ENCODE measurements around the gene UBE4A.
"Not testable (repeated sequence)": the region's sequence is repeated elsewhere in the genome, so short reads cannot be mapped to it uniquely, and the experiment has no call there.

The UBE4A gene

DNA sequence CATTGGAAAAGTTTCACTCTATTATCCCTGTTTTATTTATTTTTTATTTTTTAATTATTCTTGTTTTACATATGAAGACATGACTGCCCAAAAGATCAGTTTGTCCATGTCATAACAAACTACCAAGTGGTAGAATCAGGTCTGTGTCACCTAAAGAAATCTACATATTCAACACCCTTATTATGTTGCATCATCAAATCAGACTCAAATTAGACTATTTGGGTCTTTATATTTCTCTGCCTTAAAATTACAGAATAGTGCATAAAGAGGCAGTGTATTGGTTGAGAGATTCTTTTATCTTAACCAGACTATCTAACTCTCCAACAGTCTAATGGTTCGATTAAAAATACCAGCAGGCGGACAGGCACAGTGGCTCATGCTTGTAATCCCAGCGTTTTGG, 23.6 kb downstream of the UBE4A start:
- Histone ChIP-seq H3K27ac (no peak overlapping the region), H3K4me3 (no peak overlapping the region)

DNA sequence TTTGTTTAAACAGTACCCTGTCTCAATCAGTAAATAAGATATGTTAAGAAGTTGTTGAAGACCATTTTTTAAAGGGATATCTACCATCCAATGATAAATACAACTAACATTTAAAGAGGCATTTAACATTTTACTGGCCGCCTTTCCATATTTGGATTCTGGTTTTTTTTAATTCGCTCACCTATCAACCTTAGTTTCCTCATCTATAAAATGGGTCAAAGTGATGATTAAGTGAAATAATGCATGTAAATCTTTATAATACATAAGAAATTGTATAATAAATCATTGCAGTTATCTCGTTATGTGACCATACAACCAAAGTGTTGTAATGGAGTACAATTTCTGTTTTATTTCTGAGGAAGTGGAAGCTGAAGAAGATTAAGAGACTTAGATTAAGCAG, 24.3 kb downstream of the UBE4A start:
- no peak overlapping the region for H3K27ac ChIP-seq

DNA sequence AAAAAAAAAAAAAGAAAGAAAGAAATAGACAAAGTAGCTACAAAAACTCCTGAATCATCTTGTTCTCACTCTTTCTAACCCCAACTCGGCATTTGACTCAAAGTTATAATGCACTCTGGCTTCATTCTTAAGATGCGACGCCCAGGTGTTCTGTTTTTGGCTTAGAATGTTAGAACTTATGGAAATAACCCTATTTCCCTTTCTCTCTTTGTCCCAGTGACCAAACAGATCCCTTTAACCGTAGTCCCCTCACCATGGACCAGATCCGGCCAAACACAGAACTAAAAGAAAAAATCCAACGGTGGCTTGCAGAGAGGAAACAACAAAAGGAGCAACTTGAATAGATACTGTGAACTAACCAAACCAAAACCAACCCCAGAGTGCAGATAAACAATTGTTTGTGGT, 36.7 kb downstream of the UBE4A start:
- Histone ChIP-seq H3K4me3 (no peak overlapping the region), H3K27ac (peak overlapping the region in 3 of 21 experiments; percentile 7 to 70 (median 20))

More for the DNA sequence above, 24.3 kb downstream of the UBE4A start:
- no peak overlapping the region for H3K4me3 ChIP-seq

DNA sequence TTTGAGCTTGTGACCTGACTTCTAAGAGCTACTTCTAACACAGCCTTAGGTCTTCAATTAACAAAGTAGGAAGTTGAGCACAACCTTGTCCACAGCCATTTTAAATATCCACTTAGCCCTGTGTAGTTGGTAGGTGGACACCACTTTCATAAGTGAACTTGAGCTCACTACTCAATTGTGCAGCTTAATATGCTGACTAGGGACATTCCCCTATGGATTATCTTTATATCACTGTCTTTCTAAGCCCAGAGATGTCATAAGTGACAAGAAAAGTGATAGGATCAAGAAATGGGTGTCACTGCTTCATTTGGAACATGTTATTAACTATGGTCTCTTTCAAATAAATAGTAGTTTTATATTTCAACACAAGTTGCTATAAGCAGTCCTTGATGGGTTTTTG, 38.0 kb downstream of the UBE4A start:
- peak overlapping the region in 1 of 21 experiments; percentile 70 for H3K27ac ChIP-seq
- no peak overlapping the region for H3K4me3 ChIP-seq

DNA sequence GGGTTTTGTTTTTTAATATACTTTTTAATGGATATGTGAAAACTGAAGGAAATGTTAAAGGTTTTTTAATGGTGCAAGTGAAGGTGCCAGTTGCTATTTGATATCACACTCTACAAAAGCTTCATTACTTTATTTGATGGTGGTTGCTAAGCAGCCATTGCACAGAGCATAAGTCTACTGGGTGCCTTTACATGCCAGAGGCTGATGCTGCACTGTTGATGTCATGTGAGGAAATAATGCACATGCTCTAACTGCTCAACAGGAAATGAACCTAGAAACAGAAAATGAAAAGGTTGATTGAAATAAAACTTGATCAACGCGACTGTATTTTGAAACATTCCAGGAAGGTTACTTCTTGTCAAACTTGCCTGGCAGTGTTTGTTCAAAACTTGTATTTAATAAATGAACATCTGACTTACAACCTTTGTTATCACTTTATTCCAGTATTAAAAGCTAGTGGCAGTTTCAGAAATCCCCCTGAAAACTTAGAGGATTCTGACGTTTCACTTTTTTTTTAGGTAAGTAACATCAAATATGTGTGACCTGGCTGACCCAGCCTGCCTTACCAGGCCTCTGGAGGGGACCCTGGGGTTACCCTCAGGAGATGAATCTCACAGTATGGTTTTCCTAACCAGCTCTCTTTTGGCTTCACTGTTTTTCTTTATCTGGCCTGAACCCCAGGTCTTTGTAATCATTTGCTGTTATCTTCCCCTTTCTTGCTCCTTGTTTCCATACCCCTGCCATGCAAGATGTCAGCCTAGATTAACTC, 39.6 kb downstream of the UBE4A start:
- Histone ChIP-seq H3K4me3 (no peak overlapping the region), H3K27ac (peak overlapping the region in 13 of 21 experiments; percentile 16 to 95 (median 41))

DNA sequence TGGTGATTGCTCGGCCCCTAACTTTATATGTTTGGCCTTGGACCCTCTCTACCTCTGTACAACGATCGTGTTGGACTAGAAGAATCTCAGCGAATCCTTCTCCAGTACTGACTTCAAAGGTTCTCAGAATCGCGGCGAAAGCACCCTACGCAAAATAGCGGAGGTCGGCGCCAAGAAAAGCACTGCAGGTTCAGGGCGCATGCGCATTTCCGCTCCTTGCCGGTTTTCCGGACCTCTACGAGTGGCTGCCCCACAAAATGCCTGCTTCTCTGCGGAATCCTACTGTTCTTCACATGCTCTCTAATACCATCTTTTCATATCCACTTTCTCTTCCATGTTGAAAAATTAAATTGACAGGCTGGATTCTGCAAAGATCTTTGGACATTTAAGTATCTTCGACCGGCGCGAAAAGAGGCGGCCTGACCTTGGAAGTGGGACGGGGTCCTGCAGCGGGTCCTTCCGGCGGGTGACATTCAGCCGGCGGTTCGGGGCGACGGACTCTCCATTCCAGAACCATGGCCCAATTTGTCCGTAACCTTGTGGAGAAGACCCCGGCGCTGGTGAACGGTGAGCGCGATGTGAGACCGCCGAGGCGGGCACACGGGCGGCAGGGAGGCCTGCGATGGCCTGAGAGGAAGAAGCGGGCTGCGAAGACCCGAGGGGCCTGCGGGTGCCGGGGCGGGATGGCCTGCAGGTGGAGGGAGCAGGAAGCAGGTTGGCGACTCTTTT, 41.9 kb downstream of the UBE4A start, which contains the start of gene ATP5MG:
Gene ATP5MG, plus strand, starts transcription at position 456 of the 729 bp plus-strand sequence. Its CDS starts 60 bp downstream, at position 516.
- peak within 1 kb of the TSS; percentile 59 to 97 (median 90) for H3K27ac ChIP-seq
- H3K4me3 ChIP-seq, result peak within 1 kb of the TSS; percentile 77 to 98 (median 91)

DNA sequence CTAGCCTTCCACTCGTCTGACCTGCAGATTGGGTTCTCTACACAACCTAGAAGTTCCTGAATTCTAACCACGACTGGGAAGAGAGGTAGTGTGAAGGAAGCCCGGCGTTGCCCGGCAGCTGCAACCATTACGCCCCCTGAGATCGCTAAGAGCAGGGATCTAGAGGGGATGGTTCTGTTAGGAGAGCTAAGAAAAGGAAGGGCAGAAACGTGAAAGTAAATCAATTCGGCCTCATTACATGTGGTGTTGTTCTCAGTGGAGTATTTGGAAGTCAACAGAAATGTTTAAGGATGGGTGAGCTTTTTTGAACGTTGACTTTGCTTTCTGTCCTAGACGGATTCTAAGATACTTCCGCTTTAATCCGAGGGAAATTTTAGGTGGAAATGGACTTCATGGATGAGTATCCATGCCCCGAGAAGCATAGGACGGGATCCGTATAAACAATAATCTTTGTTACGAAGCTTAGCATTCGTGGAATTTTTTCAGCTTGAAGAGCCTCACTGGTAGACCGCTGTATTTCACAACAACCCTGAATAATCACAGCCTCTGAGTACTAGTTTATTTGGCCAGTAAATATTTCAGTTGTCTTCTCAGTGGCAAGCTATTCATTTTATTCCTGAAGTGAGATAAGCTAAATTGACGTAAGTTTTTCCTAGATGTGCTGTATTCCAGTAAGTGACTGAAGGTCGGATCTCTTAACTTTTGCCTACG, 42.6 kb downstream of the UBE4A start:
- peak overlapping the region; percentile 27 to 97 (median 90) for H3K27ac ChIP-seq
- H3K4me3 ChIP-seq, result peak overlapping the region; percentile 77 to 98 (median 91)

DNA sequence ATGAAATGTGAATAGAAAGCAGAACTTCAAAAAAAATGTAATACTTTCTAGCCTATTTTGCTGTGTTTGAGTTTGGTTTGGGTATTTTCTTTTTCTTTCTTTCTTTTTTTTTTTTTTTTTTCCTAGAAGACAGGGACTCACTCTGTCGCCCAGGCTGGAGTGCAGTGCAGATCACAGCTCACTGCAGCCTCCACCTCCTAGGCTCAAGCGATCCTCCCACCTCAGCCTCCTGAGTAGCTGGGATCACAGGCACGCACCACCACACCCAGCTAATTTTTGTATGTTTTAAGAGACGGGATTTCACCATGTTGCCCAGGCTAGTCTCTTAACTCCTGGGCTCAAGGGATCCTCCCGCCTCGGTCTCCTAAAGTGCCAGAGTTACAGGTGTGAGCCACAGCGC, 43.2 kb downstream of the UBE4A start:
- Histone ChIP-seq H3K27ac (peak overlapping the region in 8 of 21 experiments; percentile 61 to 95 (median 90)), H3K4me3 (peak overlapping the region; percentile 77 to 98 (median 91))

DNA sequence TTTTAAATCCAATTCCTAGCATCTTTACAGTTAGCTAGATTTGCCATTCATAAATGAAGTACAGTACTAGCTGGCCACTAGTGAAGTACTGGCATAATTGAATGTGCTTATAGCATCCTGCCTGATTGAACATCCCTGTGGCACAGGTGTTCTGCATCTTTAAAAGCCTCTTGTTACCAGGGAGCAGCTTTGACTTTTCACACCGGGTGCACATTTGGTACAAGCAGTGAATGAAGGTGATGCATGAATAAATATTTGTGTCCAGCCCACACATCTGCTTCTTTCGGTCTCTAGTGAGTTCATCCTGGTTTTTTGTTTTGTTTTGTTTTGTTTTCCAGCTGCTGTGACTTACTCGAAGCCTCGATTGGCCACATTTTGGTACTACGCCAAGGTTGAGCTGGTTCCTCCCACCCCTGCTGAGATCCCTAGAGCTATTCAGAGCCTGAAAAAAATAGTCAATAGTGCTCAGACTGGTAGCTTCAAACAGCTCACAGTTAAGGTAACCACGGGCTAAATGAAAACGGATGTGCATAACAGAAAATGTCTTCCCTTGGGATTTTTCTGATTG, 47.3 kb downstream of the UBE4A start:
- Histone ChIP-seq H3K4me3 (no peak overlapping the region), H3K27ac (no peak overlapping the region)

DNA sequence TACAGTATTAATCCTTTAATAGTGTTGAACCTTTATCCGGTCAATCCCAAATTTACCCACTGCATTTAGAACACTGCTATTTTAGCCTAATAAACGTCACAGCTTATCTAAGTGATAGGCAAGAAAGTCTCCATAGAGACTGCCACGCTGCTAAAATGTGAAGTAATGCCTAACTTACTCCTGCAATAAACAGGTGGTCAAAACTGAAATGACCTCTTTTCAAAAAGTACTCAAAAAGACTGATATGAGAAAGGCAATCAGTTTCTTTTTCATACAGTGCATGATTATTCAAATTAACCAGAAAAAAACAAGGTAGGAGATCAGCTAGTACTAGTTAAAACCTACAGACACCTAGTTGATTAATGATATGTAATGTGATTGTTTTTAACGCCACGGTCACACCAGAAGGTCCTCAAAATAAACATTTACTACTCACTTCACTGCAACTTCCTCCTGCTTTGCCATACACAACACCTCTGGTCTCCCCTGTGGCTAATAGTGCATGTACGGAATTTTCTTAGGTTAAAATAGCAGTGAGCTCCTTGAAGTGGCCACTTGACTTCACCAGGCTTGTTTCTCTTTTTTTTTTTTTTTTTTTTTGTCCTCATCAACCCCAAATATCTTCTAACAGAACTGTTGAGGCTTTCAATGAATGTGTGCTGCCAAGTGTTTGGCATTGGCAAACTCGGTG, 50.8 kb downstream of the UBE4A start:
- Histone ChIP-seq H3K27ac (no peak overlapping the region), H3K4me3 (no peak overlapping the region)

DNA sequence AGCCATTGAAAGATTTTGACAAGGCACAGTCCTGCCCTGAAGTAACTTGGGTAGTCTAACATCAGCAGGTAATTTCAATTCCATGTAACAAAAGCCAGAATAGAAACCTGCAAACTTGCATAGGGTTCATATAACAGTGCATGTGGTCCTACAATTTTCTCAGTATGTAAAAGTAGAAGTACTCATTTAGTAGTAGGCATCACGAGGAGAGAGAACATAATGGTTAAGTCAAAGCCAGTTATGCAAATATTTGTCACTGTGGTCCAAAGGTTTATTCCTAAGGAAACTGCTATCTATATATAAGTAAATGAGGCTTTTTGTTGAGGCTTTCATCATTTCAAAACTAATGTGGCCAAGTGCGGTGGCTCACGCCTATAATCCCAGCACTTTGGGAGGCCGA, 52.1 kb downstream of the UBE4A start:
- H3K27ac ChIP-seq, result no peak overlapping the region

DNA sequence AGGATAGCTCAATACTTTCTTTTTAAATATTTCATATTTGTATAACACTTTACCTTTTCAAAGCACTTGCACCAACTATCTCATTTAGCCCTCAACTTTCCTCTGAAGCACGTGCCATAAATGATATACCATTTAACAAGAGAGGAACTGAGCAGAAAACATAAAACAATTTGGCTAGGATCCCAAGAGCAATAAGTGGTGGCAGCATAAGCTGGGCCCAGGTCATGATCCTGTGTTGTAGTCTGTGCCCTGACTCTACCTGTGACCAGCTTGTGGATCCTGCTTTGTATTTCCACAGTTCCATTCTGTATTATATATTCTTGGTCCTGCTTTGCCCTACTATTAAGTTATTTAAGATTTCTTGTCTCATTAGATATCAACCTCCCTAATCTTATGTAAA, 53.5 kb downstream of the UBE4A start:
- H3K27ac ChIP-seq, result no peak overlapping the region
- H3K4me3 ChIP-seq, result no peak overlapping the region

More for the DNA sequence above, 52.1 kb downstream of the UBE4A start:
- no peak overlapping the region for H3K4me3 ChIP-seq

DNA sequence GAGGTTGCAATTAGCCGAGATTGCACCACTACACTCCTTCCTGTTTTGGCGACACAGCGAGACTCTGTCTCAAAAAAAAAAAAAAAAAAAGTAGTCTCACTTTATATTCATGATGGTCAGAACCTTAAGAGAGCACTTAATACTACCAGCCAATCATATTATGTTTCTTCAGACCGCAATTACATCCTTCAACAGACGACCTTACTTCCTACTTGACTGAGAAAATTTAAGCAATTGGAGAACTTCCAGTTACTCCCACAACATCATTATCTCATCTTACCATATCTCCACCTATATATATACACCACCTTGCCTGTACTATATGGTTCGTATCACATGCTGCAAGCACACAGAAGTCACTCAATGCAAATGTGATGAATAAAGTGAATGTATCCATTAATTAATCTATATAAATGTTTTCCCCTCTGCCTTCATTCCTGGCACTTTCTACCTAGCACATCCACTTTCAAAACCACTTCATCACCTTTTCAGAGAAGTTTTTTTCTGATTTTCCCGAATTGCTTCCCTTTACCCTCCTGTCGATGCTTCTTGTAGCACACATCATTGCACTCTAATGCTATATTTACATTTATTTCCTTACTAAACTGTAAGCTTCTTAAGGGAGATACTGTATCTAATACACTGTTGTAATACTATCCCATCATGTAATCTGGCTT, 55.8 kb downstream of the UBE4A start:
- Histone ChIP-seq H3K27ac (no peak overlapping the region), H3K4me3 (no peak overlapping the region)

DNA sequence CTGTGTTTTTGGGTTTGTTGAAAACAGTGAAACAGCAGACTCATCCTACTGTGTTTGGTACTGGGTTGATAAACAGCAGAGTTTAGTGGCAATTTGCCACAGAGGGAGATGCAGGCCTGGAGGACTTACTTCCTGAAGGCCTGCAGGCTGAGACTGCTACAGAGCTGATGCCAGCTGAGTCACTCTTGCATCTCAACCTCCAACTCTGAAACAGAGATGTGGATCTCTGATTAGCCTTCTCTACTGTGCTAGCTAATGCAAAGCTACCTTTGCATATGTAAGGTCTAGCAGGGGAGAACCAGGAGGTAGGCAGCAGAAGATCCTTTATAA, 56.3 kb downstream of the UBE4A start:
- Histone ChIP-seq H3K4me3 (no peak overlapping the region), H3K27ac (no peak overlapping the region)

DNA sequence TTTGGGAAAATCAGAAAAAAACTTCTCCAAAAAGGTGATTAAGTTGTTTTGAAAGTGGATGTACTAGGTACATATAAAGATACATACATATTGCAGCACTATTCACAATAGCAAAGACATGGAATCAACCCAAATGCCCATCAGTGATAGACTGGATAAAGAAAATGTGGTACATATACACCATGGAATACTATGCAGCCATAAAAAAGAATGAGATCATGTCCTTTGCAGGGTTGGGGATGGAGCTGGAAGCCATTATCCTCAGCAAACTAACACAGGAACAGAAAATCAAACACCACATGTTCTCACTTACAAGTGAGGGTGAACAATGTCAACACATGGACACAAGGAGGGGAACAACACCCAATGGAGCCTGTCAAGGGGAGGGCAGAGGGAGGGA, 57.5 kb downstream of the UBE4A start:
- not testable (repeated sequence) for H3K4me3 ChIP-seq

DNA sequence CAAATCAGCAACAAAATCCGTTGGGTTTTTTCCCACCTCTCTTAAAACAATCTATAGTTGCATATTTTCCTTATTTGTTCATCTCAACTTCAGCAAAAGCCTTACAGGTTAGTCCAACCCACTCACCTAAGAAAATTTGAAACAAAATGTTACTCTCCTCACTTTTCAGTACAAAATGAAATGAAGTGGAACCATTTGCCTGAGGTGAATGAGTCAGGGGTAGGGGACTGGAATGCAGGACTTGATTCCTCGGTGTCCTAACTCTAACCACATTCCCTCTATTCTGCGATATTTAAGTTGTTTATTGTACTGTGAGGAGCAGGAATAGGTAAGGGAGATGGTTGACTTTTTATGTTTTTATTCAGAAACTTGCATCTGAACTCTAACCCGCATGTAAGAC, 58.4 kb downstream of the UBE4A start:
- Histone ChIP-seq H3K27ac (no peak overlapping the region), H3K4me3 (no peak overlapping the region)

More for the DNA sequence above, 57.5 kb downstream of the UBE4A start:
- H3K27ac ChIP-seq, result not testable (repeated sequence)

DNA sequence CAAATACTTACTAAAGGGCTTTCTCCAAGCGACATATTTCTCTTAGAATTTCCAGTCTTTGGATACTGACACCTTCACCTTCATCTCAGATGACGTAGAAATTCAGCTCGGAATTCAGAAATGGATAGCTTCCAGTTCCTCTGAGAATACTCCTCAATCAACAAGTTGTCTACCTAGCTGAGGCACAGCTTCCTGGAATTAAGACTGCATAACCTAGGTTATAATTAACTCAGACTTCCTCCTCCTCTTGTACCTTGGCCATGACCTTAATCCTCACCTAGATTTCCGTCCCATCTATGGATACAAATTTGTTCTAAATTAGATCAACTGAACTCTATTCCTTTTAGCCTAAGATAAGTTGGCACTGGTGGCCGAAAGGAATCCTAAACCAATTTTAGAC, 59.4 kb downstream of the UBE4A start:
- H3K27ac ChIP-seq, result no peak overlapping the region

DNA sequence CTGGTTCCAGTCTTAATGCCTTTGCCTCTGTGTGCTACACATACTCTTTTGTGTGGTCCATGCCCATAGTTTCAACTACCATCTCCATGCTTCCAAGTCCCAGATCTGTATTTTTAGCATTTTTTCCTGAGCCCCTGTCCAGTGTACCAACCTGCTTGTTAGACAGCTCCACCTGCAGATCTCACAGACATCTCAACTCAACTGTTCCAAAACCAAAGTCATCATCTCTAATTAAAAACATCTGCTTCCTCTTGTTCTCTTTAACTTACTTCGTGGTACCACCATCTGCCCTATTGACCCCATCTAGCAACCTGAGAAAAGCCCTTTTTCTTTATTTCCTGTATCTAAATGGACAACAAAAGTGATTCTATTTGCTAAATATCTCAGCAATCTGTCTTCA, 68.3 kb downstream of the UBE4A start:
- no peak overlapping the region for H3K27ac ChIP-seq

More for the DNA sequence above, 59.4 kb downstream of the UBE4A start:
- no peak overlapping the region for H3K4me3 ChIP-seq

DNA sequence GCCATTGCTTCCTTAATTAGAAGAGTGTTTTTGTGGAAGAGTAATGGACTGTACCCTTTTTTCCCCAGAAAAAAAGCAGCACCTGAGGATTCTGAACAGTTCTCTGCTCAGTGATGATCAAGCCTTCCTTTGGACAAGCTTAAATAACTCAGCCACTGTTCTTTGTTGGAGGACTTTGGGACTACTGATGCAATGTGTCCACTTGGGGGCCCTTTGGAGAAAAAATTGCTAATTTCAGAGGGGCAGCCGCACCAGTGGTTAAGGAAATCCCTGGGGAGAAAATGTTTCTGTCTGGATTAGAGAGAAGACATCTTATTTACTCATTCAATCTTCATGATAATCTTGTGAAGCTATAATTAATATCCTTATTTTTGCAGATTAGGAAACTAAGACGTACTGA, 71.6 kb downstream of the UBE4A start:
- Histone ChIP-seq H3K4me3 (no peak overlapping the region), H3K27ac (no peak overlapping the region)

More for the DNA sequence above, 68.3 kb downstream of the UBE4A start:
- H3K4me3 ChIP-seq, result no peak overlapping the region

Data from skin epidermis (tissue), 12 donors.